ES-I3 (cell line): ENCODE measurements around the gene TPM1.

Experiments
- H3K36me3 ChIP-seq: 2 replicates; pipeline ENCODE4 v1.6.1; 2013; ENCODE audit warnings: mild to moderate bottlenecking, low read length, control low read depth, moderate library complexity; ENCODE audit not compliant: insufficient read depth
- H3K4me1 ChIP-seq: 2 replicates; pipeline ENCODE4 v1.6.1; 2013; ENCODE audit warnings: mild to moderate bottlenecking, control low read depth, low read length; ENCODE audit not compliant: insufficient read depth
- H3K9ac ChIP-seq: 2 replicates; pipeline ENCODE4 v1.6.1; 2013; ENCODE audit warnings: low read depth, mild to moderate bottlenecking, low read length, moderate library complexity
- H3K9me3 ChIP-seq: 2 replicates; pipeline ENCODE4 v1.6.1; 2013; ENCODE audit warnings: mild to moderate bottlenecking, low read length, moderate library complexity; ENCODE audit not compliant: control insufficient read depth, insufficient read depth

The TPM1 gene

DNA sequence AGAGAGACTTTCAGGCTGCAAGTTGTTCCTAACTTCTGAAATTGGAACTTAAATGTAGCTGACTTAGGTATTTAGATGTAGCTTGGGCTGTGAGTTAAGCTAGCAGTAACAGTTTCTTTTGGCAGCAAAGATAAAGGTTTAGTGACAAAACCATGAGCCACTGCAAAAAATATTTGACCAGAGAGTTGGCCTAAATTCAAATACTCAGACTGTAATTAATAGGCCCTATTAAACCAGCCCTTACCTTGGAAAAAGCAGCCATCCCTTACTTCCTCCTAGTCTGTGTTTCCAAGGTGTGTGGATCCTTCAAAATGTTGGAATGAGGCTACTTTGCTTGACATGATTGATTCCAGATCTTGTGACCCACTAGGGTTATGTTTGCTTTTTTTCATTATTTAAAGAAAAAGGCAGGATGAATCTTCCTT is 8.2 kb downstream of the TPM1 start:
- no peaks in the 10 kb centered on the region for H3K9me3 ChIP-seq
- peaks cover 43% of the 10 kb centered on the region for H3K4me1 ChIP-seq
- no peak overlapping the region for H3K9ac ChIP-seq
- H3K36me3 ChIP-seq: peaks cover 32% of the 10 kb centered on the region

DNA sequence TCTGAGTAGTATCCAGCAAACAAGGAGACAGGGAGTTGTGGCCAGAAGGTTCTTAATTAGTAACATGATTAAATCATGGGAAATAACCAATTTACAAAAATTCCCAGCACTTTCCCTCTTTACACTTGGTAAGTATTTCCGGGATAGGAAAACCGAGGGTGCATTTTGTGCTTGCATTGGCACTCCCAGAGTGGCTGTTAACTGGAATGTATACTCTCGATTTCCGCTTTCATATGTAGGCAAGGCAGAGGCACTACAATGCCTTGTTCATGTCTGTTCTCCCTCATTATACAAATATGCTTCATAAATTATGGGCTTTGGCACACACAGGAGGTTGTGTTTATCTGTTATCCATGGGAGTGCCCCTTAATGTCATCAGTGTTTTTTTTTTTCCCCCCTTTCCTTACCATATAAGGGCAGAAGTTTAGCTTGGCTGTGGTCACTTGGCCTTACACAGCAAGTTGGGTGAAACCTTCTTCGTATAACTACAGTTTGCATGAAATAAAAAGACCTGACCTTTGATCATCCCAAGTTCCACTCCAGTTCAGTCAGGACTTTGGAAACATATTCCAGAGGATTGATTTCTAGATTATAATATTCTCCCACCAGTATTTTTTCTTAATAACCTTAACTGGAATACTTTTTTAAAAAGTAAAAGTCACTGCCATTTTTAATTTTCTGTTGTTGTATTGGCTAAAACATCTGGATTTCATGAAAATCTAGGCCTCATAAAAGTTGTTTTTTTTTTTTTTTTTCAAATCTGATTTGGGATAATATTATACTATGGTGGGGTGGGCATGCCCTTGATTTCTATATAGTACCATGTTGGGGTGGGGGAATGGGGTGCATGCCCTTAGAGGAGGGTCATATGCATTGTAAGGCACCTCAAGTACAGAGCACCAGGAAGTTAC is 8.9 kb downstream of the TPM1 start:
- Histone ChIP-seq H3K36me3 (peaks cover 35% of the 10 kb centered on the region), H3K4me1 (peaks cover 36% of the 10 kb centered on the region), H3K9ac (no peak overlapping the region), H3K9me3 (no peaks in the 10 kb centered on the region)

DNA sequence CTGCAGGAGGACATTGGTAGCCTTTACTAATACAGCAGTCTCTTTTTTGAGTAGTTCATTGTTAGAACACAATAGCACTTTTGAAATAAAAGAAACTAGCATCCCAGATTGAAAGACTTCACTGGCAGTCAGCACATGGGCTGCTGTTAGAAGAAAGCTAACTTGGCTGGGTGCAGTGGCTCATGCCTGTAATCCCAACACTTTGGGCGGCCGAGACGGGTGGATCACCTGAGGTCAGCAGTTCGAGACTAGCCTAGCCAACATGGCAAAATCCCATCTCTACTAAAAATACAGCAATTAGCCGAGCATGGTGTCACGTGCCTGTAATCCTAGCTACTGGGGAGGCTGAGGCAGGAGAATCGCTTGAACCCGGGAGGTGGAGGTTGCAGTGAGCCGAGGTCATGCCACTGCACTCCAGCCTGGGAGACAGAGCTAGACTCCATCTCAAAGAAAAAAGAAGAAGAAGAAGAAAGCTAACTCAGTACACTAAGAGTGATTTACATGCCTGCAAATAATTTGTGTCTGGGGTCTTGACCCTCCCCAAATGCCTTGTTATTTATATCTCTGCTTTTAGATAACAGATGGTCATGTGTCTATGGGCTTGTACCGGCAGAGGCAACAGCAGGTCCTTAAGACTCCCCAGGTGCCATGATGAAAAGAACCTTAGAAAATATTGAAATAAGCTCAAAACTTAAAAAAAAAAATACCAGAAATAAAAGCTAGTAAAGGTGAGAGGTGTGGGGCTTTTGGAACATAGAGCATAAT is 9.7 kb downstream of the TPM1 start:
- Histone ChIP-seq H3K9ac (no peak overlapping the region), H3K4me1 (peaks cover 28% of the 10 kb centered on the region), H3K36me3 (peaks cover 38% of the 10 kb centered on the region), H3K9me3 (no peaks in the 10 kb centered on the region)

DNA sequence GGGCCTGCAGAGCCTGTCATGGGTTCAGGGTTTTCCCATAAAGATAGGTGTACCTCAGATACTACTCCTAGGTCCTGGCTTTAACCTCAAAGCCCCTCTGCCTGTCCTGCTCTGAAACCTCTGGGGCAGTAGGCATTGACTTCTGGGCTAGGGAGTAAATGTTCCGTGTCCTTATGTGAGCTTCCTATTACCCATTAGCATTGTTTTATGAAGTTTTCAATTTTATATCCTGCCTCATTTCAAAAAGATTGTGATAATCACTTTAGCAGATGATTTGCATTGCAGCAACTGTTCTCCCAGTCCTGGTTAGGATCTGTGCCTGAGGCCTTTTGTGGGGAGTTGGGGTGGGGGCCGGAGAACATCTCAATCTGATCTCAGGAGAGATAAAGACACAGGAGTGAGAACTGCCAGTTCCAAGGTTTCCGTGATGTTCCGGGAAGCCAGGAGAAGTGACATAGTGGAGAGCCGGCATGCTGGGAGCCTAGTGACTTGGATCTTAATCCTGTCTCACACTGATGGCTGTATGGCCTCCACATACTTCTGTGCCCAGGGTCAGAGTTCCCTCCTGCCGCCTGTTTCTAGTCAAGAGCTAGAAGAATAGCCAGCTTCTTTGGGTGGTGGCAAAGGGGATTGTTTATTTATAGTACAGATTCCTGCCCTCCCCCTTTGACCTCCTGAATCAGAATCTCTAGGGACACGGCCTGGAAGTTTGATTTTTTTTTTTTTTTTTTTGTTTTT is 10.6 kb downstream of the TPM1 start:
- H3K9me3 ChIP-seq: no peaks in the 10 kb centered on the region
- H3K9ac ChIP-seq: no peak overlapping the region
- H3K36me3 ChIP-seq: peaks cover 44% of the 10 kb centered on the region
- peaks cover 27% of the 10 kb centered on the region for H3K4me1 ChIP-seq

DNA sequence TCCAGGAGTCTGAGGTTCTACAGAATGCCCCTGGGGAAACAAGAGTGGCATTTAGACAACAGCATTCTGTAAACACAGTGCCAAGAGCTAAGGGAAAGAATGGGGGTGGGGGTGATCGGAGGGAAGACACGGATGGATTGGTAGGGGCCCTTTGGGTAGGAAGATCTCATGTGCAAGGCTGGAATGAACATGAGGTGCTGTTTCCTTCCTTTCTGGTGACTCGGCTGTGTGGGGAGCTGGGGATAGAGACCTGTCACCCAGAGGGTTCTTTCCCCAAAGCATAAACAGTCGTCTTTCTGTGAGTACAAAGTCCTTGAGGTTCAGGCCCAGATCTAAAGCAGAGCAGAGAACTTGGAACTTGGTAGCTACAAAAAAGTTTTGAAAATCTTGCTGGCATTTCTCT is 11.7 kb downstream of the TPM1 start:
- peaks cover 26% of the 10 kb centered on the region for H3K4me1 ChIP-seq
- no peaks in the 10 kb centered on the region for H3K9me3 ChIP-seq
- H3K36me3 ChIP-seq: peaks cover 48% of the 10 kb centered on the region
- no peak overlapping the region for H3K9ac ChIP-seq

DNA sequence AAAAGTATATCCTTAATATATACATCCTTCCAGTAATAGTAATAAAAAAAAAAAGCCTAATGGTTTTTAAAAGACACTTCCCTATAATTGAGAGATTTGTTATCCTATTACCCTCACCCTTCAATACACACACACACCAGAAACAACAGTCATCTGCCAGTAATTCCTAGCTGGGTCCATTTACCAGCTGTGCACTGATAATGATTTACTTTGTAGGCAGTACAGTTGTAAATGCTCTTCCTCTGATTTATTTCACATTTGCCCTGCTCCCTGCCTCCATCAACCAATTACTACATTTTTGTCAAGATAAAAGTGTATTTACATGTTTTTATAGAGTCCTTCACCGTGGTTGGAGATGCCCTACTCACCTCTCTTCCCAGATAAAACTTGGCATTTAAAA is 12.4 kb downstream of the TPM1 start:
- Histone ChIP-seq H3K9ac (no peak overlapping the region), H3K9me3 (no peaks in the 10 kb centered on the region), H3K36me3 (peaks cover 55% of the 10 kb centered on the region), H3K4me1 (peaks cover 19% of the 10 kb centered on the region)

DNA sequence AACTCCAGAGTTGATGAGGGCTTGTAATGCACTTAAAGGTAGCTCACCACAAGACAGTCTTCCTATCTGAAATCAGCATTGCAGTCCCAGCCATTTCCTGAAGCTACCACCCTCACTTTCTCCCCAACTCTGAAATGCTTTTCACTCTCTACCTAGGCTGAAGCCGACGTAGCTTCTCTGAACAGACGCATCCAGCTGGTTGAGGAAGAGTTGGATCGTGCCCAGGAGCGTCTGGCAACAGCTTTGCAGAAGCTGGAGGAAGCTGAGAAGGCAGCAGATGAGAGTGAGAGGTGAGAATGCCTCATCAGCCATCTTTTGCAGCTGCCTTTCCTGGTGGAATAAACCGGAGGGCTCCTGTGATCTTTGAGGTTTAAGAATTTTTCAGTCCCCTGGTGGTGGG is 14.3 kb downstream of the TPM1 start:
- Histone ChIP-seq H3K36me3 (peaks cover 61% of the 10 kb centered on the region), H3K9me3 (no peaks in the 10 kb centered on the region), H3K4me1 (peaks cover 4% of the 10 kb centered on the region; the same call in 1 of the 2 replicates), H3K9ac (no peak overlapping the region)

DNA sequence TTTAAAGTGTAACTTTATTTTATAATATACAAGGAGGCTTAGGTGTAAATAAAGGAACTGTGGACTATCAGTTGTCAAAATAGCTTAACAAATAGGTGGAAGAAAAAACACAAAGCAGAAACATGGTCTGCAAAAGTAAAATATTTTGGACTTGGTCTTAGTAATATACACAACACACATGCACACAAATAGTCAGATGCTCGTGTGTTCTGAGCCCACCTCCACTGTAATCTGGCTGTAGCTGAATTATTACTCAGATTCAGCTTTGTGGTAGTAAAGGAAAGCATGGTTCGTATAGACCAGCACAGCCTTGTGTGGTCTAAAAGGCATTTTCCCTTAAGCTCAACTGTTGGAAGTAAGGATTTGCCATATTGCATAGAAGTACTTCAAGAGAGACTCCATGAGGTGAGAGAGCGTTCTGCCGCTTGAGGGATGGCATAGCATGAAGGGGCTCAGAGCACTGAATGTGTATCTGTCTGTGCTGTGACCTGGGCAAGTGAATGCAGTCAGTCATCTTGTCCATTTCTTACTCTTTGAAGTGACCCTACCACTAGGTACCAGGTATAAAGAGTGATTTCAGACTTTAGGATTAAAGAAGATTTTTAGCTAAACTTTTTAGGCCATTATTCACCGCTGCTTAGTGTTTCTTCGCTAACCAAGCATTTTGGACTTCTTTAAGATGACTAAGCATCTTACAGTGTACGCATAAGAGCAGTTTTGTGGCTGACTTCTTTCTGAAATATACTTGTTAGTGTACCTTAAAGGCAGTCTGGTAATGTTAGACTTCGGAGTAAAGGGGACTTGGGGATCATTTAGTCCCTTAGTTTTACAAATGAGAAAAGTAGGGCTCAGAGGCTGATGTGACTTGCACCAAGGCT is 15.2 kb downstream of the TPM1 start:
- Histone ChIP-seq H3K9me3 (no peaks in the 10 kb centered on the region), H3K4me1 (peaks cover 4% of the 10 kb centered on the region; the same call in 1 of the 2 replicates), H3K36me3 (peaks cover 66% of the 10 kb centered on the region), H3K9ac (no peak overlapping the region)

DNA sequence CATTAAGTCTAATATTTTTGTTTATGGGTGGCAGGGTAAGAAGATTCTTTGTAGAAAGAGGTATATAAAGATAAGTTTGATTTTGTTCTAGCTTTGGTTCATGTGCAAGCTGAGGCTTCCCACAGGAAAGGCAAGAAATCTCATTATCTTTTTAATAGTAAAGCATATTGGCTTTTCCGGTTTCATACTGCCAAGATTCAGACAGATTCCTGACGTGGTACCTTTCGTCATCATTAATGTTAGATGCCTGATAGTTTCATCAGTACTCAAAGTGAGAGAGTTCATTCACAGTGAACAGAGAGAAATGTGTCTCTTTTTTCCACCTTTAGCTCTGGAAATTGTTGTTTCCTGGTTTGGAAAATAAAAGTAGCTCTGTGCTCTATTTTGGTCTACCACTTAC is 16.5 kb downstream of the TPM1 start:
- H3K36me3 ChIP-seq: peaks cover 77% of the 10 kb centered on the region
- no peaks in the 10 kb centered on the region for H3K9me3 ChIP-seq
- peaks cover 2% of the 10 kb centered on the region; the same call in 1 of the 2 replicates for H3K4me1 ChIP-seq
- no peak overlapping the region for H3K9ac ChIP-seq

DNA sequence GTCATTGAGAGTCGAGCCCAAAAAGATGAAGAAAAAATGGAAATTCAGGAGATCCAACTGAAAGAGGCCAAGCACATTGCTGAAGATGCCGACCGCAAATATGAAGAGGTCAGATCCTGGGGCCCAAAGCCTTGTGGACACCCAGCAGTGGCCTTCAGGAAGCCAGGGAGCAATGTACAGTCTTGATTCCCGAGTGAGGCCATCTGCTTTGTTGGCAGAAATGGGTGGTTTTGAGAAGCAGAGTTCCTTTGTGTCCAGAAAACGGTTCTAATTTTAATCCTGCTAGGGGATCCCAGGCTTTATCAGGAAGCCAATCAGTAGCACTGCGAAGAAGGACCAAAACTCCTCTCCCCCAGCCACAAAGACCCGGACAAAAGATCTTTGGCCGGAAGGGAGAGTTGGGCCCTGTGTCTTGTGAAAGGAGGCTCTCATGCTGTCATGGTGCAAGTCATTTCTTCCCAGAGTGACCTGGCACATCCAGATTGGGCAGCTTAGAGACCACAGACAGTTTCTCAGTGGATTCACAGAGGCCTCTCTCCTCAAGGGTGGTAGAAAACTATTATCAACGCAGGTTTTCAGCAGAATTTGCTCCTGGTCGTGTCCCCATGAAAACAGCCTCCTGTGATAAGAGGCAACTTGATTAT is 17.1 kb downstream of the TPM1 start:
- H3K4me1 ChIP-seq: no peaks in the 10 kb centered on the region
- no peaks in the 10 kb centered on the region for H3K9me3 ChIP-seq
- no peak overlapping the region for H3K9ac ChIP-seq
- peaks cover 81% of the 10 kb centered on the region for H3K36me3 ChIP-seq

DNA sequence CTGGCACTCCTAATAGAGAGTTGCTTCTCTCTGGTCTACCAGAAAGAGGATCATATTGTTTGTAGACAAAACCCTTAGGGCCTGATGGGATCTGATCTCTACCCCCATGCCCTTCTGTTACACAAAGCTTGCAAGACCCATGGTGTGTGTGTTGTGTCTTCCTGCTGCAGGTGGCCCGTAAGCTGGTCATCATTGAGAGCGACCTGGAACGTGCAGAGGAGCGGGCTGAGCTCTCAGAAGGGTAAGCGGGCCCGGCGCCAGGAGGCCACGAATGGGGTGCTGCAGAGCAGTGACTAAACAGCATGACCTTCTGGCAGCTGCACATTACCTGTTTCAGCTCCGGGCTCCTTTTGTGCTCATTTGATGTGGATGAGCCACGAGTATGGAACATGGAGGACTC is 18.2 kb downstream of the TPM1 start:
- Histone ChIP-seq H3K9me3 (no peaks in the 10 kb centered on the region), H3K9ac (no peak overlapping the region), H3K4me1 (no peaks in the 10 kb centered on the region), H3K36me3 (peaks cover 78% of the 10 kb centered on the region)

DNA sequence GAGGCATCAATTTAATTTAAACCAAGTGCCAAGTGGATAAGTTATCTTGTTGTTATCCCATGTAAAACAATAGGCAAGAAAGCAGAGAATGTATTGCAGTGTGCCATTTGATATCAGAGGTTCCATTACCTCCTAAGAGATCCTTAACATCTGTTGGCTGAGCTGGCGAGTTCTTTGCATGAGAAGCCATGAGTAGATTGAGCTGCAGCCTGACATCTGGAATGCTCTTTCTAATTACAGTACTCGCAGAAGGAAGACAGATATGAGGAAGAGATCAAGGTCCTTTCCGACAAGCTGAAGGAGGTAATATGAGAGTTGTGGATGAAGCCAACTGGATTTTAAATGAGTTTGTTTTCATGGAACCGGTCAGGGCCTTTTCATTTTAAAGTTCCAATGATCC is 19.4 kb downstream of the TPM1 start:
- Histone ChIP-seq H3K9ac (no peak overlapping the region), H3K9me3 (no peaks in the 10 kb centered on the region), H3K36me3 (peaks cover 75% of the 10 kb centered on the region)

DNA sequence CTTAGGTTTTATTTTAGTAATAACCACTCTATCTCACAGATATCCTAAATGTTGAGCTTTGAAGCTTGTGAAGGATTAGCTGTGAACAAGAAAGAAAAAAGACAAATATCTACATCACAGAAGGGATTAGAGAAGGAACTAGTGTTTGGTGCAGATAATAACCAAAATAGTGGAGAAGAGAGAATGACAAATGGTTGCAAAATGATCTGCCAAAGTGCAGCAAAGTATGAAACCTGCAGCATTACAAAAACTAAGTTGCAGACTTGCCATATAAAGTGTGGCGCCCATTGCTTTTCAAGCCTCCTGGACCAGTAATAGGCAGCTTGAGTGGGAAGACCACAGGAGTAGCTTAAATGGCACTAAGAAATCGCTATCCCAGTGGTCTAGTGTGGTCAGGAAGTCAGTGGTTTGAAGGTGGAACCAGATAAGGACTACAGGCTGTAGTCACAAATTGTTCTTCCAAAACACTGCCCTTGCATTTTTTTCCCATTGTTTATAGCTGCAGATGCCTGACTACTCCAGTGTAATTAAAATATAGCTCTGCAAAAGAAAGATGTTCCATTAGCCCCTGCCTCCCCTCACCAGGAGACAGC is 20.7 kb downstream of the TPM1 start:
- Histone ChIP-seq H3K9ac (no peak overlapping the region), H3K4me1 (no peaks in the 10 kb centered on the region), H3K36me3 (peaks cover 73% of the 10 kb centered on the region), H3K9me3 (no peaks in the 10 kb centered on the region)

More for the DNA sequence above, 19.4 kb downstream of the TPM1 start:
- no peaks in the 10 kb centered on the region for H3K4me1 ChIP-seq
